Measurements from ENCODE around the gene ERI3.

ERI3 gene

DNA sequence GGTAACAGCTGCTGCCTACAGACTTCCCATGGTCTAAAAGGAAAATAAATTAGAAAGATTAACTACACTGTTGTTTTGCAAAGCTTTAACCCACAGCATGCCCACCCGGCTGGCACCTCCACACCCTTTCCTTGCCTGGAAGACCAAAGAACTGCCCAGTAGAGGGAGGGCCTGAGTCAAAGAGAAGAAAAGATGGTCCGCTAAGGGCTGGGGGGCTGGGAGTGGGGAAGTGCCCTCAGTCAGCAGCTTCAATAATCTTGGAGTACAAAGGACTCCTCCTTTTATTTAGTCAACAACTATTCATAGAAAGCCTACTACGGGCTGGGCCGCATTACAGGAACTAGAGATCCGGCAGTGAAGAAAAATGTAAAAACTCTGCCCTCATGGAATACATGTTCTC lies 40.6 kb downstream of the ERI3 start:
- no peak for DNase-seq

DNA sequence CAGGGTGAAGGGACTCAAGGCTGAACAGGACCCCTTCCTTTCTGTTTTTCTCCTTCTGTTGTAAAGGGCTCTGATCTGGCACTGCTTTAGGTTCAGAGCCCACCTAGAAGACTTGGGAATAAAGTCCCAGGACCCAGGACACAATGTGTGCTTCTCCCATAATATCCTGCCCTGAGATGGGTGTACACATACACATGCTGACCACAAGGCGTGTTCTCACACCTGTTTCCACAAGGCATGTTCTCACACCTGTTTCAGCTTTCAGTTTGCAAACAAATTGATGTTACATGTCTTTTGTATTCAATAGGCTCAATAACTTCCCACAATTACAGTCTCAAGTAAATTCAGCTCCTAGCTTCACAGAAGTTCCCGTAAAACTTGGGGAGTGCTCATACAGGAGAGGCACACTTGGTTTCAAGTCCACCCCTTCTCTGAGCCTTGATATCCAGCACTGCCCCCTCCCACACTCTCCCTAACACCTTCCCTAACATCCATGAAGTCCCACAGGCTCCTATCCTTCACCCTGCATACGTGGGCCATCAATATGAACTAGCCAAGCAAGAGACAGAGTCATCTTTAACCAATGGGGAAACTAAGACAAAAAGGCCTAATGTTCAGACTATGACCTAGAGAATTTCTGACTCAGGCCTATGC lies 41.7 kb downstream of the ERI3 start:
- DNase-seq = no peak

DNA sequence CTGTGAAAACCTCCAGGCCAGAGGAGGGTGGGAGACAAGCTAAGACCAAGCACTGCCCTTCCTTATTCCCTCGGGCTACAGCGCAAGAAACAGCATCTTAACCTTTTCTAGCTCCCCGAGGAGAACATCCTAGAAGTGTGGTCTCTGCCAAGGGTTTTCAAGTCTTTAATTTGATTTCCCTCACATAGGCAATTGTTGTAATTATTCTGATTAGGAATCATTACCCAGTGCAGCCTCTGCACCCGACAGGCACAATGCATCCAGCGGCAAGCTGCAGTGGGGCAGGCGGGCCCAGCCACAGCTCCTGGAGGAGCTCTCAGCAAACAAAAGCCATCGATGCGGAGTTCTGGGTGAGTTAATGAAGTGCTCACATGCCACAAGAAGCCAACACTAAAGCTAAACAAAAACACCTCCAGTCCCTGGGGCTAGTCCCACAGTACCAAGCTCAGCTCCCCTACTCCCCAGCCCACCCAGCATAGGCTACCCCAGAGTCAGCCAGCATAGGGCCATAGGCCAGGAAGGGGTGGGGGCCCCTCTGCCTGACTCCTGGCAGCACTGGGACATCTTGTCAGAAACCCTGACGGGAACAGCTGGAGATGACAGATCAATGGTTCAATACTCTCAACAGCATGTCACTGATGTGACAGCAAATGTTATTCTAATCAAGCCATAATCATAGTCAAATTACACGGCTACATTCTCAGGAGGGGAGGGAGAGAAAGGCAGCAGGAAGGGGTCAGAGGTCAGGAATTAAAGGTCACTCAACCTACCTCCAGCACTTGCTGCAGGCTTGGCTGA lies 42.5 kb downstream of the ERI3 start:
- no peak for DNase-seq

DNA sequence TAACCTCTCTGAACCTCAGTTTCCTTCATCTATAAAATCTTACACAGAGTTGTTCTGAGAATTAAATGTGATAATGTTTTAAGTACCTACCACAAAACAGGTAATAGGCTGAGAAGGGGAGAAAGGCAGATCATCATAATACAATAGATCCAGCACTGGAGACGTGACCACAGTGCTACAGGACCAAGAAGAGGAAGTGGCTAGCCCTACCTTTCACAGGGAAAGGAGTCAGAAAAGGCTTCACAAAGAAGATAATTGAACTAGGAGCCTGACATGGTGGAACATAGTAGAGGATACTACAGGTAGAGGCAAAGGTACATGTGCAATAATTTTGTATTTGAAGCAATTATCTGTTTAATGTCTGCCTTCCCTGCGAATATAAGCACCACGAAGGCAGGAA lies 45.1 kb downstream of the ERI3 start:
- no peak for DNase-seq

DNA sequence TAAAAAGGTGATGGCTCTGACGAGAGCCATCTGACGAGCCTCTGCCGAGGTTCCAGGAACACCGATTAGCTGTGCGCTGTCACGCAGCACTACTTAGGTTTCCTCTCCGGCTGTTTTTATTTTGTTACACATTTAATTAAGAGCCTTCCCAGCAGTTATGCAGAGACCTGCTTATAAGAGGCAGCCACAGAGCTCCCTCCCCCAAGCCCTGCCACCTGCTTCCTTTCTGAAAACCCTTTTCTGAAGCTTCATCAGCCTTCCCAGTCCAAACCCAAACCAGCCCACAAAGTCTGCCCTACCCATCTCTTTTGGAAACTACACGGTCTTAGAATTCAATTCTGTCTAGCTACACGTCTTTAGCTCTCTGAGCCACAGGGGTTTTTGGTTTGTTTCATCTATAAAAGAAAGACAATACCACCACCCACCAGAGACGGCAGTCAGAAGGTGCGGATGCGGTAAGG lies 49.1 kb downstream of the ERI3 start:
- DNase-seq = peak; percentile 7

DNA sequence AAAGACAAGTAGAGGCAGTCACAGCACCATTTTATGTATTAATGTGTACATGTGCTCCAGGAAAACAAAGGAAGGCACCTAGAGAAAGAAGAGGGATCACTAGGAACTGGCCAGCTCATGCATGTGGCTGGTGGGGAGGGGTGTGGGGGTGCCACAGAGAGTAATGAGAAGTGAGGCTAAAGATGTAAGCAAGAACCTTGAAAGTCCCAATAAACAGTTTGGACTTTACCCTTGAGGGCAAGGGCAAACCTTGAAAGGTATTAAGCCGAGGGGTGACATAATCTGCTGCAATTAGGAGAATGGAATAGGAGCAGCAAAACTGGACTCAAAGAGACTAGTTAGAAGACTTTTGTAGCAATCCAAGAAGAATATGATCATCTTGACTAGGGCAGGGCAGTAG lies 51.5 kb downstream of the ERI3 start:
- DNase-seq = no peak

DNA sequence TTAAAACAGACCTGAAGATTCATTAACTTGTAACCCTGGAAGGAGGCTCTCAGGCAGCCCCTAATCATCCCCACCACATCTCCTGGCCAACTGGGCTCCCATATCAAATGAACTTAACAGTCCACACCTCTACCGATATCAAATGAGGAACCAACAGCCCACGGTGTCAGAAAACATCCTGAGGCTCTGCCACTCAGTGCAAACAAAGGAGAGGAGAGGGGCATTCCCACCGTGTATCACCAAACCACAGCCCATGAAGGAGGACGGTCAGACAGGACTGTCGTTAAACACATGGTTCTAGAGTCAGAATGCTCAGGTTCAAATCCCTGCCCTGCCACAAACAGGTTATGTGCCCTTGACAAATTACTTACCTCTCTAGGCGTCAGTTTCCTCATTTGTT lies 52.5 kb downstream of the ERI3 start:
- no peak for DNase-seq

DNA sequence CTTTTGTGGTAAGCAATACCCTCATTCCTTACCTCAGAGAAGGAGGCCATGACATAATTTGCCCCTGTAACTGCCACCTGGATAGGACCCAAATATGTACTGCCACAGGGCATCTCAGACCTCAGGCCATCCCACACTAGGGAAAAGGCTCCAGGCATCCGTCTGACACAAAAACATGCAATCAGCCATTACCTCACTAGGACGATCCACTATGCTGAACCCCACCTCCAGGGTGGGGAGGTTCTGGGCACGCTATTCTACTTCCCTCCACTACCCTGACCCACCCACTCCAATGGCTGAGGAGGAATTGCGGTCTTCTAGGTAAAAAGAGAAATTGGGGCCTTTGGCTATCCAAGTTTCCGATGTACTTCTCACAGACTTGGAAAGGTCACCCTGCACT lies 53.6 kb downstream of the ERI3 start:
- no peak for DNase-seq

DNA sequence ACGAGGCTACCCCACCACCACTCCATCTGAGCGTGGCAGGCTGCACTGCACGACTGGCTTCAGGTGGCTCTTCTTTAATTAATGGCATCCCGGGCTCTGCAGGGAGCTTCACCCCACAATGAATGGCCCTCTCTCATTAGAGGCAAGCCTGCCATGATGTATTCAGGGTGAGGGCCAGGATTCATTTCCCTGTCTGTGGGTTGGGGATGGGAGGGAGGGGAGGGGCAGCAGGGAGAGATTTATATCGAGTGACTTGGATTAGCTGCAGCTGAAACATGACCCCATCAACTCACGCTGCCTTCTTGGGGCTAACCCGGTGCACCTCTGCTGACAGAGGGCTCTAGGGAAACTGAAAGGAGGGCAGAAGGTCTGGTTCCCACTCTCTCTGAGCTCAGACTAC lies 54.2 kb downstream of the ERI3 start:
- DNase-seq = no peak

DNA sequence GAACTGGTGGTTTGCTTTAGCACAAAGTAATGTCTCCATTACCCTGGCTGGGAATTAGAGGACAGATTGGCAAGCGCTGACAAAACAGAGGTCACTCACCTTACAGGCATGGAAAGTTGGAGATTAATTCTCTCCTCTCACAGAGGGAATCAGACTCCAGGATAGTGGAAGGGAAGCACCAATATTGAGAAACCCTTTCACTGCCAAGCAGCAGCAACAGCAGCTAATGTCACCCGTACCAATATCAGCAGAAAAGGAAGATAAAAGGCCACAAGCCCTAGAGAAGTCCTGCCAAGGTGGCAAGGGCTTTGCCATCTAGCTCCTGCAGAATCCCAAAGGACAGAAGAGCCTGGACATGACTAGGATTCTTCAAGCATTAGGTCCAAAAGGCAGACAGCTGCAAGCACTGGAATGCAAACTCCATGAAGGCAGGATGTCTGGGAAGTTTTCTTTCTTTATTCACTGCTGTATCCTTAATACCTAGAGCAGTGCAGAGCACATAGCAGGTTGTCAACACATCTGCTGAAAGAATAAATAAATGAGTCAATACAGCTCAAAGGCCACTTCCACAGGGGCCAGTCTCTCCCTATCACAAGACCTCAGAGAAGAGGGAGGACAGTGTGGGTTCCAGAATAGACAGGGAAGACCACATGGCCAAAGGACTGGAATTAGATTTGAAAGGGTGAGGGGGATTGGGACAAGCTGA lies 57.2 kb downstream of the ERI3 start:
- DNase-seq = no peak

DNA sequence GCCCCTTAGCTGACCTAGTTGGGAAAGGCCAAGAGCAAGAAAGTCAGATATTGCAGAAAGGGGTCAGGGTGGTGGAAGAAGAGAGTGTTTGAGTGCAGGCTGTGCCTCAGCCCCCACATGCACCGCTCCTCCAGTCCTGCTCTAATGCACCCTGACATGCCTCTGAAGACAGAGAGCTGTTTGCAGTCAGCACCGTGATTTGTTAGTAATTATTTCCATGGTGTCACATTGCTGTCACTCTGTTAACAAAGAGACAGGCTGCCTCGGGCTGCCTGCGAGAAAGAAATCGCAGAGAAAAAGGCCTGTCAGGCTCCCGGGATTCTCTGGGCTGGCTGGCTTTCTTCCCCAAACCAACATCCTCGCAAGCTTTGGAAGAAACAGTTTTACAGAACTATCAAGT lies 58.3 kb downstream of the ERI3 start:
- DNase-seq = no peak

DNA sequence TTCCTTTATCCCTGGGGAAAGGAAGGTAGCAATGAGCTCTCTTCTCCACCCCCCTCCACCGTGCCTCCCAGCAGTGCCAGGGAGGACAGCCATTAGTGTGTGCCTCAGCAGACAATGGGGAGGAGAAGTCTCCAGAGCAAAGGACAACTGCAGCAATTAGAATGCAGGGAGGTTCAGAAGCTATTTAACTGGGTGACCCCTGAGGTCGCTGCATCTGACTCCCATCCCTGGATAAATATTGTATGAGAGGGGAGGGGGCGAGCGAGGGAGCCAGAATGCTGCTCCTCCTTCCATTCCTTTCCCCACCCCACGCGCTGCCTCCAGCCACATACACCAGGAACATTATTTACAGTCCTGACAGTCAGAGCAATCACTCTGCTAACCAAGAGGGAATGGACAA lies 59.0 kb downstream of the ERI3 start:
- DNase-seq = no peak

DNA sequence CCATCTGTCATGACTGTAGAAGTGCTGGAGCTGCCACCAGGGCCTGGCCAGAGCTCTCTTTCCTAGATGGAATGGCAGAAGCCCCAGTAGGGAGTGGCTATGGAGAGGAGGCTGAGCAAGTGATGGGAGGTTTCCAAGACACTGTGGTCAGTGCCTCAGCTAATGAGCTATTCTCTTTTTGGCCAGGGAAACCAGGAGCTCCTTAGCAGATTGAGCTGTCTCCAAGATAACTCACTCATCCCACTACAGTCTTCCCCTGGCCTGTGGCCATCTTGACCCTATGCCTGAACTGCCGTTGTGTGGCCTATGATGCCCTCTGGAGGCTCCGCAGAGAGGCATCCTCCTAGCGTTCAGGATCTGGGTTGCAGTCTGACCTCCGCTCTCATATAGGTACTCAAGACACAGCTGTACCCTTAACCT lies 60.5 kb downstream of the ERI3 start:
- no peak for DNase-seq

DNA sequence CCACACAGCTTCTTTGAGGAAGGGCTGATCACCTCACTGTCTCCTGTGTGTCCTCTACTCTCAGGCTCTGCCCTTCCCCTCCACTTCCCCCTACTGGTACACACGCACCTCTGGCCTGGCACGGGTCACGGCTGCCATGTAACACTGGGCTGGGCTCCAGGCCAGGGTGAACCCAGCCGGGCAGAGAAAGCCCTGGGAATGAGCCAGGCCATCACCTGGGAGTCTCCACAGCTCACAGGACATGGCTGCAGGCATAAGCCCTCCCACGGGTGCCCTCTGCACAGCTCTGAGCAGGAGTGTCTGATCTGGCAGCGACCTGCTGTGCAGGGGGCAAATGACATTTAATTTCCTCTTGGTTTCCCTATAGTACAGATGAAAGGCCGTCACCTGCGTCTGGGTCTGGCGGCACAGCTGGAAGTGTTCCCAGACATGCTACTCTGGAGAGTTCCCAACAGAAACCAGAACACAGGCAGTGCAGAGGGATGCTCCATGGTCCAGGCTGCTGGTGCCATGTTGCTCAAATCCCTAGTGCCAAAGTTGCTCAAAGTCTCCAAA lies 61.2 kb downstream of the ERI3 start:
- DNase-seq = no peak

DNA sequence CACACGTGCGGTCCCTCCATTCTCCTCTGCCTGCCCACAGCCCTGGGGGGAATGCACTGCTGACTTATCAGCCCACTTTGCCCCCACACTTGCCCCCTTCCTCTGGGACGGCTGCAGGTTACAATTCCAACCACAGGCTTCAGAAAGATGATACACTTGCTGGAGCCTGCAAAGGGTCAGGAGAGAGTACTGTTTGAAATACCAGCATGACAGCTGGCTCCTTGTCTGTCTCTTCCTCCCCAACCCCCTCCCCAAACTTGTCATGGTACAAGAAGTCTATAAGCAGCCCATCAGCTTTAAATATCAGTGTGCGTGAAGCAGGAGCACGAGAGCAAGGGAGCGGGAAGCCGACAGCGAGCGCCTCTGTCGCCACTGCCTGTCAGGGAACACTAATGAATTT lies 62.4 kb downstream of the ERI3 start:
- no peak for DNase-seq

DNA sequence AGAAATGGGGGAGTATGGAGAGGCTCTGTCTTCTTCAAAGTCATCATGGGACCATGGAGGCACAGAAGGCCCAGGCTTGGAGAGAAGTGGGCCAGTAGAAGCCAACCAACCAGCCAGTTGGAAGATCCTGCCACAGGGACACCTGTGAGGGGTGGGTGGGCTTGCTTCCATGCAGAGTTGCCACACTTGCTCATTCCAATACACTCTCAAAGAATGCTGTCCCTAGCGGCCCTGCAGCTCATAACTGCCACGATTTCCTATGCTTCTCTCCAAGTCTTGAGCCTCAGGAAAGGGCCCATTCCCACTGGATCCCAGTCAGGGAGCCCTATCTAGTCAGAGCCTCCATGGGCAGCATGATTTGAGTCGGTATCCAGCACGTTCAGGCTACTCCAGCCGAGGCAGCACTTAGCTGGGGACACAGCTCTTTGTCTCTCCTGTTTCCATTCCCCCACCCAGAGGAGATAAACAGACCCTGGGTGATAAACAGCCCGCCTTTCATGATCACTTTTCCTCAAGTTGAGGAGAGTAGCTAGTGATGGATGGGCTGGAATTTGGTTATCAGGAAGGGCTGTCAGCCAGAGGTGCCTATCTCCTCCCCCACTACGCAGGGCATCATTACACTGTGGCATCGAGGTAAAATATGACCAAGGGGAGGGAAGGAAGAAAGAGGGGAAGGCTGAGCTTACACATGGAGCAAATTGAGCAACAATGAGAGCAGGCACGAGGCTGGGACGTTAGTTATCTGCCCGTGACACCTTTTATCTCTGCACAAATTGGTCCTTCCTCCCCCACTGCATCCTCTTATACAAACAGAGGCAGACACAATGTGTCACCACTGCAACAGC lies 64.6 kb downstream of the ERI3 start:
- DNase-seq = no peak

DNA sequence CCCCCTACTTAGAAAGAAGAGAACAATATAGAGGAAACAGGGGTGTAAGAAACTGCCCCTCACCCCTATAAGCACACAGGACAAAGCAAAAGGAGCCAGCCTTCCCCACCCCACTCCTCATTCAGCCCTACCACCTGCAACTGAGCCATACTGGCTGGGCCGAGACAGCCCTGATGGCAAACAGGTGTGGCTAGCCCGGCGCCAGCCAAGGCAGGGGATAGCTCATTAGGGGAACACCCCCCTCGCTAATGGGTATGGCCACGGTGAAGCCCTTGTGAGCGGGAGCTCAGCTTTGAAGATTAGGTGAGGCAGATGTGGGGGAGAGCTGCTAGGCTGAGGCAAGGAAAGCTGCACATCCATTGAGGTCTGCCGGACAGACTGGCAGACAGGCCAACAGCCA lies 65.5 kb downstream of the ERI3 start:
- no peak for DNase-seq

DNA sequence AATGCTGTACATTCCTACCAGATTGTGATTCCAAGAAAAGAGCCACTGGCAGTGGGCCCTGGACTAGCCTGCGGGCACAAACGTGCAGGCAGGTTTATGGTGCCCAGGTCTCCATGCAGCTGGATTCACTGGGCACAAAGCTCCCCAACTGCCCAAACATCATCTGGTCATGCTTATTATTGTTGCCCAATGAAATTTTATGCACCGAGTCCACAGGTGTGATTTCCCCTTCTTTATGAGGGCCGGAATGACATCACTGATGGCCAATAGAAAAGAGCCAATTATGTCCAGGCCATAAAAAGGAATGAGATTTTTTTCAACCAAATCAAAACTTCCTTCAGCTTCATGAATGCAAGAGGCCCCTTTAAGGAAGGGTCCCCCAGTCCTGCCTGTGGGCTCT lies 66.2 kb downstream of the ERI3 start:
- DNase-seq = no peak

DNA sequence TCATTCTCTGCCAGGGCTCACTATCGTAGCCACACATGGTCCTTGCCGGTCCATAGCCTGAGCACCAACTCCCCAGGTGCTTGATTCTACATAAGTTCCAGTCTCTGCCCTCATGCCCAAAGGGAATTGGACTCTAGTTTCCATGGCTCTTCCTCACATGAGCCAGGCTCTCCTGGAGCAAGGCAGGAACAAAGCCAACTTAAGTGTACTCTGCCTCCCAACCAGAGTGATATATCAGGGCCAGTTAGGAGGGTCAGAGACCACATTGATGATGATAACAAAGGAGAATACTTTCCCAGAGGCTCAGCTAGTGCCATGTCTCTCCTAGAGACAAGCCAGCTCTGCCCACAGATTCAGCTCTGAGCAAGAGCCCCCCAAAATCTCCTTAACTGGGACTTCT lies 70.9 kb downstream of the ERI3 start:
- DNase-seq = no peak

DNA sequence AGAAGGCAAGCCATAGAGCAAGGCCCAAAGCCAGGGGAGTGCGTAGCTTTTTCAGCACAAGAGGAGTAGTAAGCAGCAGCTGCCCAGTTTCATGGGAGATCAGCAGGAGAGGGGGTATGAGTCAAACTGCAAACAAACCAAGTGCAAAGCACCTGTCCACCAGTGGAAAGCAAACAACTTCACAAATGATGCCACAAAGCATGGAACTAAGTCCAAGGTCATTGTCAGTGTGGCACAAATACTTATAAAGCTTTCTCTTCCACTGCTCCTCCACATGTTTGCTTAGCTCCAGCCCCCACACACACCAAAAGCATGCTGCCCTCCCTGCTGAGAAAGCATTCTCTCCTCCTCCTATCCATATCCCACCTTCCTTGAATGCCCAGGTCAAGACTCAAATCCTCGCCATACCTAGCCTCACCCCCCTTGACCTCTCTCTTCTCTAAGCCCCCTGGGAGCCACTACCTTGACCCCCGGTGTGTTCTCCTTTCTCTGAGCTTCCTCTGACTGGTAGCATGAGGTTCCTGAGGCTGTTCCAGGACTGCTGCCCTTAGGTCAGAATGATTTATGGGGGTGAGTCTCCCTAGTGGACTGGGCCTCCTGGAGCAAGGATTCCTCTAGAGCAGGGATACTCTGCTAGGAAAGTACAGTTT lies 71.4 kb downstream of the ERI3 start:
- no peak for DNase-seq

DNA sequence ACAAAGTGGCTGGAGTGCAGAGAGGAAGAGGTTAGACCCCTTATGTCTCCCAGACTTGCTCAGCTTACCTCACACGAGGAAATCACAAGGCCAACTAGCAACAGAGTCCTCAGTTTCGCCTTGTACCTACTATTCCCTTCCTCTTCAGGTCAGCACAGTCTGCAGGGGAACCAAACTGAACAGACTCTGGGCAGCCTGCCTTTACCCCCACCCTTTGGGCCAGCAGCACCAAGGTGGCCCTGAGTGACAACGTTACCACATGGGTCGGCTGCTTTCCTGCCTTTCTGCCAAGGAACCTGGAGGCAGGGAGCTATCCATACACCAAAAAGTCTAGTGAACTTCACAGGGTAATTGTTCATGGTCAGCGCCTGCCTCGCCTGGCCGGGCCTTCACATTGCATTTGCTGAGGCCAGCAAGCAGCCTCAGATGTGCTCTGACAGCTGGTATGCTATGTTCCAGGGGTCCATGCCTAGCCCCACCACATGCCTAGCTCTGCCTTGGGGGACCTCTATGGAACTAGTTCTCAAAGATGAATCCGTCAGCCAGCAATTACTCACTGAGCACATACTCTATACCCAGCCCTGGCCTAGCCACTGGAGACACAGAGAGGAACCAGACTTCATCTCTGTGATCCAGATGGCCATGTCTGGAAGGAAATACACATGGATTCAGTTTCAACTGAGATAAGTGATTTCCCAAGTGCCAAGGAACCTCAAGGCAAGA lies 72.2 kb downstream of the ERI3 start:
- no peak for DNase-seq

Measured in CD4-positive, alpha-beta T cell treated with Interleukin-10 for 1 hour (primary cell).